Measurements from ENCODE around the gene SAMHD1.

SAMHD1 gene

DNA sequence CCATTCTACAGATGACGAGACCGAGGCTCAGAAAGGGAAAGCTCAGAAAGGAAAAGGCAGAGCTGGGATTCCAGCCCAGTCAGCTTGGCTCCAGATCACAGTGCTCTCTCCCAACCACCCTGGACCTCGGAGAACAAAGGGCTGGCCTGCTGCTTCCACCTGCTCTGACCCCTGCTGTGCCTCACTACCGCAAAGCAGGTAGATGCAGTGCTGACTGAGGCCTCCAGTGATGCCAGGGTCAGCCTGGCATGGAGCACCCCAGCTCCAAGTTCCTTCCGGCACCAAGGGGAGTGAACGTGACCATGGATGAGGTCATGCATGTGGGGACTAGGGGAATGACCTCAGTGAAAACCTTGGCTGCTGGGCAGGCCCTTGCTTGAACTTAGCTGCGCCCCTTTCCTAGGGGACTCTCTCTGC is 96.3 kb downstream of the SAMHD1 start:
- no peak overlapping the region for H3K4me3 ChIP-seq (ENCODE audit: low read depth, low read length, poor library complexity, severe bottlenecking)
- no peak overlapping the region for H3K4me2 ChIP-seq (ENCODE audit: low read length)
- H3K79me2 ChIP-seq (ENCODE audit: insufficient read depth, low read length), result no peaks in the 10 kb centered on the region
- H3K36me3 ChIP-seq (ENCODE audit: insufficient read depth, low read length), result peaks cover 7% of the 10 kb centered on the region
- no peak overlapping the region for H2AFZ ChIP-seq (ENCODE audit: low read length)
- no peaks in the 10 kb centered on the region for H3F3A ChIP-seq (ENCODE audit: insufficient read depth, low read length)
- no peaks in the 10 kb centered on the region for H3K9me2 ChIP-seq (ENCODE audit: low read depth, low read length)
- peaks cover 43% of the 10 kb centered on the region for H3K4me1 ChIP-seq (ENCODE audit: insufficient read depth, low read length, severe bottlenecking)
- no peaks in the 10 kb centered on the region for H4K20me1 ChIP-seq (ENCODE audit: insufficient read depth, low read length)
- peaks cover 4% of the 10 kb centered on the region; the same call in 1 of the 2 replicates for H3K9me3 ChIP-seq (ENCODE audit: low read length)
- TF ChIP-seq, protein P1, sequence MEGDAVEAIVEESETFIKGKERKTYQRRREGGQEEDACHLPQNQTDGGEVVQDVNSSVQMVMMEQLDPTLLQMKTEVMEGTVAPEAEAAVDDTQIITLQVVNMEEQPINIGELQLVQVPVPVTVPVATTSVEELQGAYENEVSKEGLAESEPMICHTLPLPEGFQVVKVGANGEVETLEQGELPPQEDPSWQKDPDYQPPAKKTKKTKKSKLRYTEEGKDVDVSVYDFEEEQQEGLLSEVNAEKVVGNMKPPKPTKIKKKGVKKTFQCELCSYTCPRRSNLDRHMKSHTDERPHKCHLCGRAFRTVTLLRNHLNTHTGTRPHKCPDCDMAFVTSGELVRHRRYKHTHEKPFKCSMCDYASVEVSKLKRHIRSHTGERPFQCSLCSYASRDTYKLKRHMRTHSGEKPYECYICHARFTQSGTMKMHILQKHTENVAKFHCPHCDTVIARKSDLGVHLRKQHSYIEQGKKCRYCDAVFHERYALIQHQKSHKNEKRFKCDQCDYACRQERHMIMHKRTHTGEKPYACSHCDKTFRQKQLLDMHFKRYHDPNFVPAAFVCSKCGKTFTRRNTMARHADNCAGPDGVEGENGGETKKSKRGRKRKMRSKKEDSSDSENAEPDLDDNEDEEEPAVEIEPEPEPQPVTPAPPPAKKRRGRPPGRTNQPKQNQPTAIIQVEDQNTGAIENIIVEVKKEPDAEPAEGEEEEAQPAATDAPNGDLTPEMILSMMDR (IDR thresholded peaks at IDR 0.05; ENCODE audit: low read length), result no peak
- no peak for TF ChIP-seq EZH2 (IDR thresholded peaks at IDR 0.05; ENCODE audit: borderline replicate concordance, low read length)
- H3K27me3 ChIP-seq (ENCODE audit: insufficient read depth, low read length), result no peaks in the 10 kb centered on the region
- H3K9ac ChIP-seq (ENCODE audit: low read length), result no peak overlapping the region
- H3K27ac ChIP-seq (ENCODE audit: low read depth, low read length, poor library complexity, severe bottlenecking), result no peak overlapping the region

DNA sequence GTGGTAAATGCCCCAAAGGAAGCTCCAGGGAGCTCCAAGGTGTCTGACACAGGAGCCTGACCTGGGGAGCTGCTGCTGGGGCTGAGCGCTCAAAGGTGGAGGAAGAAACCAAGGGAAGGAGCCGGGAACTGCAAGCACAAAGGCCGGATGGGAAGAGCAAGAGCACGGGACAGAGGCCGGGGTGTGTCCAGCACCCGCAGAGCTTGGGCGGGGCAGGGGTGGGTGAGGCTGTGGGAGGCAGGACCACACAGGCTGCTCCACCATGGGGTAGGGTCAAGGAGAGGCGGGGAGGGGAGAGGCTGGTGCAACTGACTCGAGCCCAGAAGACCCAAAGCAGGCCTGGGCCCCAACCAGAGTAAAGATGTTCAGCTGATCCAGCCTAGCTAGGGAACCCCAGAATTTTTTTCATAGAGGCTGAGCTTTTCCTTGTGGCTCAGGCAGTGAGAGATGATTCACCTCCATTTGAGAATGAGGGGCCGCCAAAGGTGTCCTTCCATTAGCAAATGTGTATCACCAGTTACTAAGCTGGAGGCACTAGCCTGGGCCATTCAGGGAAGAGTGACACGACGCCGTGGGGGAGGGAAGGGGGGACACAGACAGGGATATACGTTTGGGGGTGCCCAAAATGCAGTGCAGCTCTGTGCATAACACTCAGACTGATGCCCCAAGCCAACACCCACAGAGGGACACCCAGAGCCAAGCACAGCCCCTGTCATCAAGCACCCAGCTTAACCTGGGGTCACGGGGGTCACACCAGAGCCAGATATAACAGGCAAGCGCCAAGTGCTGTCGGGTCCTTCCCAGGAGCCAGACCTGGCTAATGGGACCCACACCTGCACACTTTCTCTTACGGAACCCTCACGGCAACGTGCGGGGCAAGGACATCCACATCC is 96.9 kb downstream of the SAMHD1 start:
- Histone ChIP-seq H3K9ac (ENCODE audit: low read length) (no peak overlapping the region), H3K9me2 (ENCODE audit: low read depth, low read length) (no peaks in the 10 kb centered on the region), H2AFZ (ENCODE audit: low read length) (no peak overlapping the region), H3K36me3 (ENCODE audit: insufficient read depth, low read length) (peaks cover 9% of the 10 kb centered on the region), H3K9me3 (ENCODE audit: low read length) (peaks cover 4% of the 10 kb centered on the region; the same call in 1 of the 2 replicates), H3K4me2 (ENCODE audit: low read length) (no peak overlapping the region), H3K27ac (ENCODE audit: low read depth, low read length, poor library complexity, severe bottlenecking) (no peak overlapping the region), H3F3A (ENCODE audit: insufficient read depth, low read length) (no peaks in the 10 kb centered on the region), H3K4me3 (ENCODE audit: low read depth, low read length, poor library complexity, severe bottlenecking) (no peak overlapping the region), H3K79me2 (ENCODE audit: insufficient read depth, low read length) (no peaks in the 10 kb centered on the region), H4K20me1 (ENCODE audit: insufficient read depth, low read length) (no peaks in the 10 kb centered on the region), H3K27me3 (ENCODE audit: insufficient read depth, low read length) (no peaks in the 10 kb centered on the region), H3K4me1 (ENCODE audit: insufficient read depth, low read length, severe bottlenecking) (peaks cover 45% of the 10 kb centered on the region)
- no peak for TF ChIP-seq EZH2 (IDR thresholded peaks at IDR 0.05; ENCODE audit: borderline replicate concordance, low read length)
- TF ChIP-seq, protein P1 (IDR thresholded peaks at IDR 0.05; ENCODE audit: low read length), result no peak

DNA sequence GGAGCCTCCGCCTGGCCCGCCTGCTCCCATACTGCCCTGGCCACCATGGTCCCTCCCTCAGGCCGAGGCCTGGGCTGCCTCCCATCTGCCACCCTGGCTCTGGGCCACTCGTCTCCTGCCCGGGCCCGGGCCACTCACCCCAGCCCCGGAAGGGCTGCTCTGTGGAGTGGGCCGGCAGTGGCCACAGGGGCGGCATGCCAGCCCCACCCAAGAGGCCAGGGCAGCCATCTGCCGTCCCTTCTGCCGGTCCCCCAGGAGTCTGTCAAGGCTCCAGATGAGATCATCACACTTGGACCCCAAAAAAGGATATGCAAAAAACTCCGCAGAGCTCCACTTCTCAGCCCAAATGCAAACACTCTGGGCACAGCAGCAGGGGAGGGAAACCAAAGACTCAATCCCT is 99.3 kb downstream of the SAMHD1 start:
- Histone ChIP-seq H3F3A (ENCODE audit: insufficient read depth, low read length) (no peaks in the 10 kb centered on the region), H4K20me1 (ENCODE audit: insufficient read depth, low read length) (no peaks in the 10 kb centered on the region), H3K9me3 (ENCODE audit: low read length) (peaks cover 4% of the 10 kb centered on the region; the same call in 1 of the 2 replicates), H3K4me3 (ENCODE audit: low read depth, low read length, poor library complexity, severe bottlenecking) (peak overlapping the region; percentile 7), H3K9me2 (ENCODE audit: low read depth, low read length) (no peaks in the 10 kb centered on the region), H3K9ac (ENCODE audit: low read length) (peak overlapping the region; percentile 27; the same call in 1 of the 2 replicates), H3K4me1 (ENCODE audit: insufficient read depth, low read length, severe bottlenecking) (peaks cover 56% of the 10 kb centered on the region), H3K79me2 (ENCODE audit: insufficient read depth, low read length) (no peaks in the 10 kb centered on the region), H3K4me2 (ENCODE audit: low read length) (peak overlapping the region; percentile 31), H3K36me3 (ENCODE audit: insufficient read depth, low read length) (peaks cover 9% of the 10 kb centered on the region), H2AFZ (ENCODE audit: low read length) (no peak overlapping the region), H3K27me3 (ENCODE audit: insufficient read depth, low read length) (no peaks in the 10 kb centered on the region), H3K27ac (ENCODE audit: low read depth, low read length, poor library complexity, severe bottlenecking) (peak overlapping the region; percentile 75)
- TF ChIP-seq EZH2 (IDR thresholded peaks at IDR 0.05; ENCODE audit: borderline replicate concordance, low read length), result no peak
- TF ChIP-seq, protein P1 (IDR thresholded peaks at IDR 0.05; ENCODE audit: low read length), result no peak
